Stimulated activated CD4-positive, alpha-beta T cell treated with anti-CD3 and anti-CD28 coated beads, Interleukin-2, amount 100 ng/mL, for 24 hours (primary cell): ENCODE data around the gene RELA.
"Not testable (repeated sequence)": the region's sequence is repeated elsewhere in the genome, so short reads cannot be mapped to it uniquely, and the experiment has no call there.

ENCODE experiments used
- DNase-seq, 2 donors: peaks; one replicate each; pipeline ENCODE4 v3.0.0-alpha.2; 2020

The RELA gene

DNA sequence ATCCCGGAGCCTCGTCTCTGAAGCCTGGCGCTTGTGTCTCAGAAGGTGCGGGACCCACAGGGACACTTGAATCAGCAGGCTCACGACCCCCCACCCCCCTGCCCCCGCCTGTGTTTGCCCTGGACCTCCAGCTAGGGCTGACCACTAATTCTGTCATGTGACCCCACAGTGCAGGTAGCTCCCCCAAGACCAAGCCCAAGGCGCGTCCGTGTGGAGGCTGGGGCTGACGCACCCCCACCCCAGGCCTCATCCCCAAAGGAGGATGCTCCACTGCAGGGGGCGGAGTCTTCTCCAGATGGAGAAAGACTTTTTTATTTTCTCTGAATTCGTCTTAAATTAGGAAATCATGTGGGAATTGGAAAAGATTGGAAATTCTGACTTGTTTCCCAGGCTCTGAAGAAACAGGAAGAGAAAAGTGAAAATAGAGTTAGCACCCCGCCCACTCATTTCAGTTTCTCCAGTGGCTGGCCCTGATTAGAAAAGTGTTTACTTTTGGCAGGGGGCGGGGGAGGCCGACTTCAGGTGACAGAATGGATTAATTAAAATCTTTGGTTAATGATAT lies 1.0 kb upstream of the RELA start:
- peak; percentile 62 to 69 for DNase-seq

DNA sequence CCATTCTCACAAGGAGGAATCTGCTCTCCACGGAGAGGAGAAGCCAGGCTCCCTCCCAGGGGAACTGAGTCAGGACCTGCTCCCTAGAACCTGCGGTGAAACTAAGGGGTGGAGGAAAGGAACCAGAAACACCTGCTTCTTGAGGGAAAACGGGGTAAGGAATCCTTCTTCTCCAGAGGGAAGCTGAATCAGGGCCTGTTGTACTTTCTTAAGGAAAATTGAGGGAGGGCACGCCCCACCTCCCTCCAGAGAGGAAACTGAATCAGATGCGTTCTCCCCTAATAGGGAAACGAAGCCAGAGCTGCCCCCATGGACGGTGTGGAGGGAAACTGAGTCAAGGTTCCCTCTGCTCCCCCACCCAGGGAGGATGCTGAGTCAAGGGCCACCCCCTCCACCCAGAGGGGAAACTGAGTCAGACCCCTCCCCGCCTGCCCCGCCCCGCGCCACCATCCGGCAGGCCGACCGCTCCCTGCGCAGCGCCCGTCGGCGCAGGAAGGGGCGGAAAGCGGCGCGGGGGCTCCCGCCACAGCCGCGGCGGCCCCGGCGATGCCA lies 393 bp downstream of the RELA start:
- DNase-seq: no peak

DNA sequence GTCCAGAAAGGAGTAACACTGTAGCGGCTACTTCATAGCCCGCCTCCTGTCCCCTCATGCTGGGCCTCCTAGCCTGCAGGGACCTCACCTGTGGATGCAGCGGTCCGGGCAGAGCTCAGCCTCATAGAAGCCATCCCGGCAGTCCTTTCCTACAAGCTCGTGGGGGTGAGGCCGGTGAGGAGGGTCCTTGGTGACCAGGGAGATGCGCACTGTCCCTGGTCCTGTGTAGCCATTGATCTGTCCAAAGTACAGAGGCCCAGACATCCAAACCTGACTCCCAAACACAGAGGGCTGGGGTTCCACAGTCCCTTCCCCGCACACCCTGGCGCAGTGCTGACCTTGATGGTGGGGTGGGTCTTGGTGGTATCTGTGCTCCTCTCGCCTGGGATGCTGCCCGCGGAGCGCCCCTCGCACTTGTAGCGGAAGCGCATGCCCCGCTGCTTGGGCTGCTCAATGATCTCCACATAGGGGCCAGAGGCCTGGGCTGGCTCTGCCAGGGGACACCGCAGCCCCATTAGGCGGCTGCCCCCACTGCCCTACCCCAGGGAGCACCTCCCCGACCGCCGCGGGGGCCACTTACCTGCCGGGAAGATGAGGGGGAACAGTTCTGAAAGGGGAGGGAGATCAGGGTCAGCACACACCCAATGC lies 993 bp downstream of the RELA start:
- DNase-seq: peak in 1 of 2 donors; percentile 18

GRCh38 chr11:65660908-65661307 lies 1.8 kb downstream of the RELA start:
- DNase-seq: not testable (repeated sequence)

DNA sequence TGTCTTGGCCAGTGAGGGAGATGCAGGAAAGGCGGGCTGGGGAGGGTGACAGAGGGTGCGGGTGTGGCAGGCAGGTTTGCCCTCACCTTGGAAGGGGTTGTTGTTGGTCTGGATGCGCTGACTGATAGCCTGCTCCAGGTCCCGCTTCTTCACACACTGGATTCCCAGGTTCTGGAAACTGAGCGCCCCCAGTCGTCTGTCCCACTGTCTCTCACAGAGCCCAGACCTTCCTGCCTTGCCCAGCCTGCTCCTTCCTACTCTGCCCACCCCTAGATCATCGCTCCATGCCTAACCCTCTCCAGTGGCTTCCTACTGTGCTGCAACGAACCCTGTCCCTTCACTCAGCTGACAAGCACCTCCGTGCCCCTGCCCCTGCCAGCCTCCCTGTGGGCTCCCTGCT lies 2.7 kb downstream of the RELA start:
- no peak for DNase-seq

- no peak for DNase-seq
Observed at GRCh38 chr11:65658174-65659021, 4.3 kb downstream of the RELA start.

- no peak for DNase-seq
Observed at GRCh38 chr11:65657426-65657825, 5.3 kb downstream of the RELA start.

GRCh38 chr11:65655570-65656332 lies 7.0 kb downstream of the RELA start:
- DNase-seq: no peak

DNA sequence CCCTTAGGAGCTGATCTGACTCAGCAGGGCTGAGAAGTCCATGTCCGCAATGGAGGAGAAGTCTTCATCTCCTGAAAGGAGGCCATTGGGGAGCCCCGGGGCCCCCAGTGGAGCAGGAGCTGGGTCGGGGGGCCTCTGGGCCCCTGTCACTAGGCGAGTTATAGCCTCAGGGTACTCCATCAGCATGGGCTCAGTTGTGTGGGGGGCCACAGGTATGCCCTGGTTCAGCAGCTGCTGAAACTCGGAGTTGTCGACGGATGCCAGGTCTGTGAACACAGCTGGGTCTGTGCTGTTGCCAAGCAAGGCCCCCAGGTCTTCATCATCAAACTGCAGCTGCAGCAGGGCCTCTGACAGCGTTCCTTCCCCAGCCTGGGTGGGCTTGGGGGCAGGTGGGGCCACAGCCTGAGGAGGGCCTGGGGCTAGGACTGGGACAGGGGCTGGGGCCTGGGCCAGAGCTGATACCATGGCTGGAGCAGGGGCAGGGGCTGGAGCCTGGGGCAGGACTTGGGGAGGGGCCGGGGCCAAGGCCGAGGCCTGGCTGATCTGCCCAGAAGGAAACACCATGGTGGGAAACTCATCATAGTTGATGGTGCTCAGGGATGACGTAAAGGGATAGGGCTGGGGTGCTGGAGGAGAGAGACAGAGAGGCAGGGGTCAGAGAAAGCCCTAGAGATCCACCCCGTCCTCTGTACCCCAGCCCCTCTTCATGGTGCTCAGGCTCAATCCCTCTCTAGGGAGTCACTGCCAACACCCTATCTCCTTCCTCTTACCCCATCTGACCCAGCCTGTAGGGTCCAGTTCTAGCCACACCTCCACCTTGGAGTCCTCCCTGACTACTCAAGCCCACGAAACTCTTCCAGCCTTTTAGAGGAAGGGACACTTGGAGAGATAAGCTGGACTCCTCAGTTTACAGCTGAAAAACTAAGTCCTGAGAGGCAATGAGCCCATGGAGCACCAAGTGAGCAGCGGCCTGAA lies 8.1 kb downstream of the RELA start:
- DNase-seq: no peak

DNA sequence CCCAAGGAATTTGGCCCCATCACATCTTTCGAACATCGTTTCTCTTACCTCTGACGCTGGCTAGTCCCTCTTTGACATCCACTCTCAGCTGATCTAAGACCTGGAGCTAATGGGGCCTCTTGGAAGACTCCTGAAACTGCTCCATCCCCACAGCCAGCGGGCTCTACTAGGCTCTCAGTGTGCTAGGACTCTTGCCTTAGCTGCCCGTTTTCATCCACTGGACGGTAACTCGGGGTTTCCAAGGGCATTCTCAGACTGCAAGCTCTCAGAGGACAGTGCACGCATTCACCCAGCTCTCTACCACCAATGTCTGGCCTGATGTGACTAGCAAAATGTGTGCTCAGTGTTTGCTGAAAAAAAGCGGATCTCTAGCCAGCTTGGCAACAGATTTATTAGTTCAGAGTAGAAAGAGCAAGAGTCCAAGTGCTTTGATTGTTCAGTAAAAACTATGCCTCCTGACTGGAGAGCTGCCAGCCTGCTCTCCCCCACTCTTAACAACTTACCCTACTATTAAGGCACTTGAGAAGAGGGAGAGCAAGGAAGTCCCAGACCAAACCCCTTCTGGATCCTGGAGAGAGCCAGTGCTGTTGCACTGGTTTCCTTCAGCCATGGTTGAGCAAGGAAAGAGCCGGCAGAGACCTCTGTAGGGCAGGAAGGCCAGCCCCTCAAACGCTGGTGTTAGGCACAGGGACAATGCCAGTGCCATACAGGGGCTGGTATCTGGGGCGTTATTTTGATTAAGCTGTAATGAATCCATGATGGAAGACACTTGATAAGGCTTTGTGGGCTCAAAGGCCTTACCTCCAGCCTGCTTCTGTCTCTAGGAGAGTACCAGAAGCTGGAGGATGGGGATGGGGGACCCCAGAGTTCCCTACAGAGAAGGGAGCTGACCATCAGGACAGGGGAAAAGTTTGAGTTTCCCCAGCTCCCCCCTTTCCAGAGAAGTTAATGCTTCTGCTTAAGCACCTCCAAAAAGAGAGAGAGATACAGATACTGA lies 9.2 kb downstream of the RELA start:
- no peak for DNase-seq

DNA sequence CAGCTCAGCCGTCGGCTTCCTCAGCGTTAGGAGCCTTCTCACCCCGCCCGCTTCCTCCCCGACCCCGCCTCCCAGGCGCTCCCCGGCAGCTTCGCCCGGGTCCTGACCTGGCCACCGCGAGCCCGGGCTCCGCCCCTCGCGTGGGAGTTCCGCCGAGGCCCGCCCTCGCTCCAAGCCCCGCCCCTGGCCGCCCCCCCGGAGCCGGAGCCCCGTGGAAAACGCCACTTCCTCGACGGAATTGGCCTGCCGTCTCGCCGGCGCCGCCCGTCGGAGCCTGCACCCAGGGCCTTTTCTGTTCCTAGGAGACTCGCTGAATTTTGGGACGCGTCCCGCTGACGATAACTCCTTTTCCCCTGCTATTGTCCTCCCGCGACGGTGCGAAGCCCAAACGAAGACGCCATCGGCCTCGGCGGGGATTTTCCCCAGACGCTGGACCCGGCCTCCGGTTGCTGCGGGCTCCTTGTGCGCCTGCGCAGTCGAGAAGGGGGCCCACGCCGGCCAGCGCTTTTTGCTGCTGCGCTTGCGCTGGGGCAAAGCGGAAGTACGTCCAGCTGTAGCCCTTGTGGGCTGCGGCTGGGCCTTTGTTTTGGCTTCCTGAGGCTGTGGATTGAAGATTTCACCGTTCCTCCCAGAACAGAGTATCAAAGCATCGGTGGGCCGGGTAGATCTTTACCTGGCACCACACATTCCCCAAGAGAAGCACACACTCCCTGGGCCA lies 10.0 kb downstream of the RELA start:
- peak; percentile 96 to 98 for DNase-seq

DNA sequence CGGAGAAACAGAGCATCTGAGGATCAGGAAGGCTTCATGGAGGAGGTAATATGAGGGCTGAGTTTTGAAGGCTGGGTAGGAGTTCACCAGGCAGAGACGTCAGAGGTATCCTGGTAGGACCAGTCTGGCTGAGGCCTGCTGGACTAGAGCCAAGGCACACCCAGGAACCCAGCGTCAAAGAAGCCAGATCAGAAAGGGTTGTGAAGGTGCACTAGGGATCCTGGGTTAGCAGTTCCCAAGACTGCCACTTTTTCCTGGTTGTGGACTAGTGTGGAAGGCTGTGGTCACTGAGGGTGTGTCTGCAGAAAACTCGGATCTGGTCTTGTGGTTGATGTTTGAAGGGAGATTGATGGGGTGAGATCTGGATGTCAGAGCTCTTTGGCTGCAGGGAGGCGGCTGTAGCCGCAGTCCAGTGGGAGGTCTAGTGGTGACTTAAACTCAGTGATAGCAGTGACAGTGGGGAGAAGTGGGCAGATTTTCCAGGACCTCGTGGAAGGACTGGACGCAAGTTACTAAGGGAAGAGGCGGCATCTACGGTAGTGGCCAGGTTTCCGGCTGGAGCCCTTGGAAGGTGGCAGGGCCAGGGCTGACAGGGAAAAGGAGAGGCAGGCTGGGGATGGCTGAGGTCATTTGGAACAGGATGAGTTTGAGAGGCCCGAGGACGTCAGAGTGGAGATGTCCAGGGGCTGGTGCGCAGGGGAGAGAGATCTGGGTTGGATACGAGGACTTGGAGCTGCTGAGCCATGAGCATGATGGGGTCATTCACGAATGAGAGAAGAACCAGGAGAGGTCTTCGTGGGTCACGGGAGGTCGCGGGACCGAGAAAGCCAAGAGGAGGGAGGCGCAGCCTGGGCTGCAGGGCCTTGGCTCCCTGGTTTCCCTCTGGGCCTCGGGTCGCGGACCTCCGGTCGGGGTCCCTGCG lies 10.9 kb downstream of the RELA start:
- no peak for DNase-seq

DNA sequence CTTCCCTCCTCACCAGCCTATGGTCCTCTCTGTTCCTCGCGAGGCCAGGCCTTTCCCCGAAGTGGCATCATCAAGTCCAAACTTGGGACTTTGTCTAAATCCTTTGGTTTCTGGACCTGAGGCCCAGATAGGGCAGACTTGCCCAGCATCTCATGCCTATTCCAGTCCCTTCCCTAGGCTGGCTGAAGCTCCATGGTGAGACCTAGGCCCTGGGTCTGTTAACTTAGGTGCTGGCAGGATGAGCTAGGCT lies 11.5 kb downstream of the RELA start:
- no peak for DNase-seq

DNA sequence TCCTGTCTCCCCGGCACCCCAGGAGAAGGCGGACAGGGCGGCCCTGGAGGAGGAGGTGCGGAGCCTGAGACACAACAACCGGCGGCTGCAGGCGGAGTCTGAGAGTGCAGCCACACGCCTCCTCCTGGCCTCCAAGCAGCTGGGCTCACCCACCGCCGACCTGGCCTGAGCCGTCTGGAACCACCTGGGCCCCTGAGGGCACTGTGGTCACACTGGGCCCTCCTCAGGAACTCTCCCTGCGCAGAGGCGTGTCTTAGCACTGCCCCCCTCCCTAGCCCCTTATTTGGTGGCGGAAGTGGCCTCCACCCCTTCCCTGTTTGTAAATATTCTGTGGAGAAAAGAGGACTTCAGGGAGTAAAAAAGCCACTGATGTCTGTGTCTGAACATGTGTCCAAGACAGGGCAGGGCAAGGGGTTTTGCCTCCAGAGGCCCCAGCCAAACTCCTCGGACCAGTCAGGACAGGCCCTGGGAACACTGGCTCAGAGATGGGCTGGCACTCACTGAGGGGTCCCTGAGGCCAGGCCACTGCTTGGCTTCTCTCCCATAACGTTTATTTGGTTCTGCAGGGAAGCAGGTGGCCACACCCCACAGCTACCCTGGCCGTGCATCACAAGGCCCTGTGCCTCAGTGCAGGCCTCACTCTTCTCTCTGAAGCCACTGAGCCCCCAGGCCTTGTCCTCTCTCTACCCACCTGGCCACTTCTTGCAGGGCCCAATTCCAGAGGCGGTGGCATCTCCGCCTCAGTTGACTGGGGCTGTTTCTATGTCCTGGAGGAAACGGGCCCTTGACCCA lies 12.0 kb downstream of the RELA start:
- DNase-seq: no peak

DNA sequence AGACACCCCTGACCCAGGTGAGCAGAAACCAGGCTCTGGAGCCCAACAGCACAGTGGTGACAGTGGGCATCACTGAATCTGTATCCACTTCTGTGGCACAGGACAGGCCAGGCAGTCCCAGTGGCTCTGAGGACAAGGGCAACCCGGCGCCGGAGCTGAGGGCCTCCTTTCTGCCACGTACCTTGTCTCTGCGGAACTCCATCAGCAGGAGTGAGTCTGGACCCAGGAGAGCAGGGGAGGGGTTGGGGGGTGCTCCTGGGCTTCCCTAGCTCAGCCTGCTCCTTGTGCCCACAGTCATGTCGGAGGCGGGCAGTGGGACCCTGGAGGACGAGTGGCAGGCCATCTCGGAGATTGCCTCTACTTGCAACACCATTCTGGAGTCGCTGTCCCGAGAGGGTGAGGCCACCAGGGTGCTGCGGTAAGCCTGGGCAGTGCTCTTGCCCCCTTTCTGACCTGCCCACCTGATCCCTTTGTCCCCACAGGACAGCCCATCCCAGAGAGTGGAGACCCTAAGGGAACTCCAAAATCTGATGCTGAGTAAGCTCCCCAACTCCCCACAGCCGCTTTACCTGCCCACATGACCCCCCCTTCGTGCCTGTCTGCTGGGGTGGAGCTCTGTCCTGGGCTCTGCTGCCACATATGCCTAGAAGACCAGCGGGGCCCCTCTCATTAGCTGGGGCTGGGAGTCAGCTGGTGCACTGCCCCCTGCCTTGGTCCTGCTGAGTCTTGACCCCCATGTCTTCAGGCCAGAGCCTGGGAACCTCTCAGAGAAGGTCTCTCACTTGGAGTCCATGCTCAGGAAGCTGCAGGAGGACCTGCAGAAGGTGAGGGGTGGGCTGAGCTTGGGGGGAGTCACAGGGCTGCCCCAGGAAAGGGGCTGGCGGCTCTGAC lies 12.8 kb downstream of the RELA start:
- peak in 1 of 2 donors; percentile 17 for DNase-seq

GRCh38 chr11:65648997-65649493 lies 13.7 kb downstream of the RELA start:
- no peak for DNase-seq
